Loucy (cell line): ENCODE results near the gene SYNPO.

Experiments used
- H2AFZ ChIP-seq: fragments of 200-600 bp; sonication (generic); 2 replicates; pipeline ENCODE4 v1.6.0; 2016; ENCODE audit warnings: antibody characterized with exemption, mild to moderate bottlenecking, low read length, moderate library complexity
- H3F3A ChIP-seq: fragments of 200-600 bp; 2 replicates; pipeline ENCODE4 v1.6.0; 2016; ENCODE audit warnings: antibody characterized with exemption, low read depth, mild to moderate bottlenecking
- H3K27me3 ChIP-seq: fragments of 200-600 bp; sonication (generic); 2 replicates; pipeline ENCODE4 v1.6.1; 2014; ENCODE audit warnings: low read length, mild to moderate bottlenecking; ENCODE audit not compliant: insufficient read depth, poor library complexity, severe bottlenecking
- H3K36me3 ChIP-seq: fragments of 200-600 bp; sonication (generic); 2 replicates; pipeline ENCODE4 v1.6.1; 2016; ENCODE audit warnings: low read length; ENCODE audit not compliant: insufficient read depth
- H3K4me1 ChIP-seq: fragments of 200-600 bp; sonication (generic); 2 replicates; pipeline ENCODE4 v1.5.1; 2014; ENCODE audit warnings: low read length, mild to moderate bottlenecking; ENCODE audit not compliant: insufficient read depth, poor library complexity, severe bottlenecking
- H3K4me2 ChIP-seq: fragments of 200-600 bp; sonication (generic); 2 replicates; pipeline ENCODE4 v1.6.0; 2014; ENCODE audit warnings: antibody characterized with exemption, low read length, low read depth, mild to moderate bottlenecking; ENCODE audit not compliant: poor library complexity, severe bottlenecking
- H3K4me3 ChIP-seq: fragments of 200-600 bp; sonication (generic); 2 replicates; pipeline ENCODE4 v1.5.1; 2014; ENCODE audit warnings: low read length, mild to moderate bottlenecking, mixed read lengths; ENCODE audit not compliant: poor library complexity, severe bottlenecking
- H3K79me2 ChIP-seq: fragments of 200-600 bp; sonication (generic); 2 replicates; pipeline ENCODE4 v1.6.1; 2014; ENCODE audit warnings: low read length; ENCODE audit not compliant: insufficient read depth
- H3K9ac ChIP-seq: fragments of 200-600 bp; sonication (generic); 2 replicates; pipeline ENCODE4 v1.6.0; 2014; ENCODE audit warnings: mild to moderate bottlenecking, low read depth, low read length, moderate library complexity; ENCODE audit not compliant: poor library complexity, severe bottlenecking
- H3K9me2 ChIP-seq: fragments of 200-600 bp; sonication (generic); replicated peaks from 2 replicates; pipeline ENCODE4 v1.6.1; 2016; ENCODE audit warnings: low read depth, low read length, mixed read lengths
- H3K9me3 ChIP-seq: fragments of 200-600 bp; sonication (generic); 2 replicates; pipeline ENCODE4 v1.6.1; 2014; ENCODE audit warnings: mild to moderate bottlenecking, antibody characterized with exemption, low read length, low read depth; ENCODE audit not compliant: insufficient read depth
- H4K20me1 ChIP-seq: fragments of 200-600 bp; sonication (generic); 2 replicates; pipeline ENCODE4 v1.6.0; 2014; ENCODE audit warnings: antibody characterized with exemption, low read length, mild to moderate bottlenecking; ENCODE audit not compliant: insufficient read depth, poor library complexity, severe bottlenecking
- EZH2phosphoT487 ChIP-seq: fragments of 200-600 bp; IDR thresholded peaks from 2 replicates; pipeline ENCODE4 v1.6.1; 2018; ENCODE audit warnings: antibody characterized with exemption, mild to moderate bottlenecking, moderate library complexity, borderline replicate concordance
- TF ChIP-seq, protein P1 (sequence below): fragments of 200-600 bp; sonication (generic); conservative IDR thresholded peaks from 2 replicates; pipeline ENCODE4 v1.5.1; 2014; ENCODE audit warnings: mild to moderate bottlenecking, antibody characterized with exemption, low read length

SYNPO gene

DNA sequence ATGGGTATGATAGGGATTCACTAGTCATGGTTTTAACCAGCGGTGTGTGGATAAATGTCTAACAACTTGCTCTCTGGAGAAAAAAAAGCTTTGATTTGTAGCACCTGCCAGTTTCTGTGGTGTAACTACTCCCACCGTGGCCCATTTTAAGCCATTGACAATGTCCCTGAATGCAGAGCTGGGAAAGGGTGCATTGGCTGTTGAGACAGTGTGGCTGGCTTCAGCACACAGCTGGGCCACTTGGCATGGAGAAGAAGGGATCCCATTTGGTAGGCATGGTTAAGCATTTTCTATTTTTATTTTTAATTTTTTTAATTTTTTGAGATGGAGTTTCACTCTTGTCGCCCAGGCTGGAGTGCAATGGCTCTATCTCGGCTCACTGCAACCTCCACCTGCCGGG is 31.5 kb upstream of the SYNPO start:
- no peaks in the 10 kb centered on the region for H3K4me1 ChIP-seq

DNA sequence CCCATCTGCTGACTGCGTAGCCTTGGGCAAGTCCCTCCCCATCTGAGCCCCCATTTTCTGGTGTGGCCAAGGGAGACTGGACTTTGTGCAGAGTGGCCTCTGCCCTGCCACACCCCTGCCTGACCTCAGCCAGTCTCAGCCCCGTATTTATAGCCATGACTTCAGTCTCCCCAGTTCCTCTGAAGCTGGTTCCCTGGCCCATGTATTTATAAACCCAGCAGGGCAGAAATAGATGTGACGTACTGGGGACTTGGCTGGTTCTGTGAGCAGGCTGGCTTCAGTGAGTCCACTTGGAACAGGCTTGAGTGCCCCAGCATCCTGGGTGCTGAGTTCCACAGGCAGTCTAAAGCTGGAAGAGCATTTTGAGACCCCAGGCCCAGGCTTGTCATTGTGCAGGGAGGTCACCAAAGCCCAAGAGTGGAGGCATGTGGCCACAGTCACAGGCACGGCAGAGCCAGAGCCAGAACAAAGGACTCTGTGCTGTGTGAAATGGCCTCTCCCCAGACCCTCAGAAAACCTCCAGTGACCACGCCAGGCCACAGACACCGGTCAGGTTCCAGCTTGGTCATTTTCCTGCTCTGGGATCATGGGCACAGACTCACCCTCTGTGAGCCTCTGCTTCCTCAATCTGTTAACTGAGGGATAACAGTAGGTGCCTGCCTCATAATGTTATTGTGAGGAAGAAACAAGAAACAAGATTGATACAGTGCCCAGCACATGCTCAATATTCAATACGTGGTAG is 30.4 kb upstream of the SYNPO start:
- H3K9ac ChIP-seq, result no peak overlapping the region
- H3K4me1 ChIP-seq, result no peaks in the 10 kb centered on the region

More for the DNA sequence above, 31.5 kb upstream of the SYNPO start:
- Histone ChIP-seq H3K9ac (no peak overlapping the region), H3F3A (no peaks in the 10 kb centered on the region), H3K4me2 (no peak overlapping the region), H3K36me3 (no peaks in the 10 kb centered on the region), H3K4me3 (no peak overlapping the region), H2AFZ (no peak overlapping the region), H3K9me3 (no peaks in the 10 kb centered on the region), H3K27me3 (no peaks in the 10 kb centered on the region), H3K9me2 (no peaks in the 10 kb centered on the region), H4K20me1 (no peaks in the 10 kb centered on the region), H3K79me2 (no peaks in the 10 kb centered on the region)
- TF ChIP-seq EZH2phosphoT487, result no peak
- TF ChIP-seq, protein P1, sequence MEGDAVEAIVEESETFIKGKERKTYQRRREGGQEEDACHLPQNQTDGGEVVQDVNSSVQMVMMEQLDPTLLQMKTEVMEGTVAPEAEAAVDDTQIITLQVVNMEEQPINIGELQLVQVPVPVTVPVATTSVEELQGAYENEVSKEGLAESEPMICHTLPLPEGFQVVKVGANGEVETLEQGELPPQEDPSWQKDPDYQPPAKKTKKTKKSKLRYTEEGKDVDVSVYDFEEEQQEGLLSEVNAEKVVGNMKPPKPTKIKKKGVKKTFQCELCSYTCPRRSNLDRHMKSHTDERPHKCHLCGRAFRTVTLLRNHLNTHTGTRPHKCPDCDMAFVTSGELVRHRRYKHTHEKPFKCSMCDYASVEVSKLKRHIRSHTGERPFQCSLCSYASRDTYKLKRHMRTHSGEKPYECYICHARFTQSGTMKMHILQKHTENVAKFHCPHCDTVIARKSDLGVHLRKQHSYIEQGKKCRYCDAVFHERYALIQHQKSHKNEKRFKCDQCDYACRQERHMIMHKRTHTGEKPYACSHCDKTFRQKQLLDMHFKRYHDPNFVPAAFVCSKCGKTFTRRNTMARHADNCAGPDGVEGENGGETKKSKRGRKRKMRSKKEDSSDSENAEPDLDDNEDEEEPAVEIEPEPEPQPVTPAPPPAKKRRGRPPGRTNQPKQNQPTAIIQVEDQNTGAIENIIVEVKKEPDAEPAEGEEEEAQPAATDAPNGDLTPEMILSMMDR, result no peak

GRCh38 chr5:150611026-150611425 is 29.4 kb upstream of the SYNPO start:
- H3K27me3 ChIP-seq, result no peaks in the 10 kb centered on the region
- TF ChIP-seq, protein P1, result no peak
- no peak for TF ChIP-seq EZH2phosphoT487
- no peaks in the 10 kb centered on the region for H3K4me1 ChIP-seq

More for the DNA sequence above, 30.4 kb upstream of the SYNPO start:
- H3K27me3 ChIP-seq, result no peaks in the 10 kb centered on the region
- TF ChIP-seq, protein P1, result no peak
- no peak for TF ChIP-seq EZH2phosphoT487
- no peaks in the 10 kb centered on the region for H4K20me1 ChIP-seq
- H3K4me3 ChIP-seq, result no peak overlapping the region
- H3K9me2 ChIP-seq, result no peaks in the 10 kb centered on the region
- H3K79me2 ChIP-seq, result no peaks in the 10 kb centered on the region
- H3K9me3 ChIP-seq, result no peaks in the 10 kb centered on the region
- H3F3A ChIP-seq, result no peaks in the 10 kb centered on the region
- no peak overlapping the region for H3K4me2 ChIP-seq
- H2AFZ ChIP-seq, result no peak overlapping the region
- H3K36me3 ChIP-seq, result no peaks in the 10 kb centered on the region

More at GRCh38 chr5:150611026-150611425, 29.4 kb upstream of the SYNPO start:
- no peak overlapping the region for H3K4me2 ChIP-seq
- no peaks in the 10 kb centered on the region for H3K36me3 ChIP-seq
- no peaks in the 10 kb centered on the region for H3F3A ChIP-seq
- no peaks in the 10 kb centered on the region for H4K20me1 ChIP-seq
- no peaks in the 10 kb centered on the region for H3K79me2 ChIP-seq
- H3K9me2 ChIP-seq, result no peaks in the 10 kb centered on the region
- no peaks in the 10 kb centered on the region for H3K9me3 ChIP-seq
- no peak overlapping the region for H3K9ac ChIP-seq
- H2AFZ ChIP-seq, result no peak overlapping the region
- H3K4me3 ChIP-seq, result no peak overlapping the region
